Measurements from ENCODE around the gene LLGL2. TPM values are rescaled to one million over a fixed set of nuclear protein-coding genes. Genes with fewer than 3 reads are reported as not detected.

The LLGL2 gene
- total and polyA plus RNA-seq, 8 donors: 72.3 to 565 (median 174) TPM

GRCh38 chr17:75498726-75499213, 26.7 kb upstream of the LLGL2 start:
- H3K4me1 ChIP-seq: peaks cover 0 to 30% (median 7%) of the 10 kb centered on the region in 4 donors
- no peaks in the 10 kb centered on the region for H3K9me3 ChIP-seq
- intact Hi-C loops (cut with DNase I; ENCODE audit: low total_unique reads): no loop called here
- H3K36me3 ChIP-seq: peaks cover 55 to 100% (median 99%) of the 10 kb centered on the region in 4 donors
- TF ChIP-seq EP300 (IDR thresholded peaks at IDR 0.05): no peak
- WGBS, 5 donors: 54 to 68% (median 59%) methylated on average over 16 of the region's 16 CpGs
- H3K27me3 ChIP-seq: no peaks in the 10 kb centered on the region
- no peak for DNase-seq
- H3K4me3 ChIP-seq: no peak overlapping the region
- peak overlapping the region in 2 of 5 donors; percentile 42 to 64 for H3K27ac ChIP-seq

GRCh38 chr17:75499313-75500022, 26.0 kb upstream of the LLGL2 start:
- H3K27ac ChIP-seq: peak overlapping the region in 3 of 5 donors; percentile 38 to 64 (median 42)
- H3K4me3 ChIP-seq: no peak overlapping the region
- H3K9me3 ChIP-seq: no peaks in the 10 kb centered on the region
- intact Hi-C loops (cut with DNase I; ENCODE audit: low total_unique reads): loop anchor here (10.0 kb wide), 1 partner anchor 65 kb away; no protein-coding TSS in a partner anchor
- peaks cover 48 to 100% (median 99%) of the 10 kb centered on the region in 4 donors for H3K36me3 ChIP-seq
- peaks cover 0 to 36% (median 12%) of the 10 kb centered on the region in 4 donors for H3K4me1 ChIP-seq
- 60 to 71% (median 70%) methylated on average over 13 to 16 of the region's 16 CpGs for whole genome bisulfite sequencing, 5 donors
- DNase-seq: no peak
- TF ChIP-seq POLR2A (IDR thresholded peaks at IDR 0.05) (no peak), POLR2AphosphoS5 (IDR thresholded peaks at IDR 0.05) (no peak)
- H3K27me3 ChIP-seq: no peaks in the 10 kb centered on the region

GRCh38 chr17:75500419-75501216, 24.9 kb upstream of the LLGL2 start:
- H3K4me1 ChIP-seq: peaks cover 0 to 41% (median 17%) of the 10 kb centered on the region in 4 donors
- no peak for TF ChIP-seq CTCF (IDR thresholded peaks at IDR 0.05)
- intact Hi-C loops (cut with DNase I; ENCODE audit: low total_unique reads): loop anchor here (10.0 kb wide), 1 partner anchor 66 kb away; no protein-coding TSS in a partner anchor
- H3K4me3 ChIP-seq: no peak overlapping the region
- DNase-seq: no peak
- H3K27me3 ChIP-seq: no peaks in the 10 kb centered on the region
- H3K9me3 ChIP-seq: no peaks in the 10 kb centered on the region
- H3K27ac ChIP-seq: peak overlapping the region in 3 of 5 donors; percentile 5 to 42 (median 29)
- WGBS, 5 donors: 73 to 86% (median 83%) methylated on average over 8 to 17 of the region's 17 CpGs
- peaks cover 42 to 100% (median 99%) of the 10 kb centered on the region in 4 donors for H3K36me3 ChIP-seq

- Histone ChIP-seq H3K4me3 (no peak overlapping the region), H3K27ac (peak overlapping the region in 2 of 5 donors; percentile 16 to 20), H3K4me1 (peaks cover 0 to 41% (median 17%) of the 10 kb centered on the region in 4 donors), H3K27me3 (no peaks in the 10 kb centered on the region), H3K9me3 (no peaks in the 10 kb centered on the region), H3K36me3 (peaks cover 45 to 100% (median 99%) of the 10 kb centered on the region in 4 donors)
- no peak for DNase-seq
- 70 to 86% (median 82%) methylated on average over 14 to 21 of the region's 21 CpGs for WGBS, 5 donors
- intact Hi-C loops (cut with DNase I; ENCODE audit: low total_unique reads): loop anchor here (10.0 kb wide), 1 partner anchor 67 kb away; no protein-coding TSS in a partner anchor
- TF ChIP-seq CTCF (IDR thresholded peaks at IDR 0.05): no peak
- TF ChIP-seq EP300 (IDR thresholded peaks at IDR 0.05): no peak
- TF ChIP-seq POLR2A (IDR thresholded peaks at IDR 0.05): no peak
- TF ChIP-seq POLR2AphosphoS5 (IDR thresholded peaks at IDR 0.05): no peak
These were observed 24.0 kb upstream of the LLGL2 start for GRCh38 chr17:75501378-75502071.

Measured in stomach (tissue), 9 donors.